ENCODE results near the gene CLCN7.

CLCN7 gene

DNA sequence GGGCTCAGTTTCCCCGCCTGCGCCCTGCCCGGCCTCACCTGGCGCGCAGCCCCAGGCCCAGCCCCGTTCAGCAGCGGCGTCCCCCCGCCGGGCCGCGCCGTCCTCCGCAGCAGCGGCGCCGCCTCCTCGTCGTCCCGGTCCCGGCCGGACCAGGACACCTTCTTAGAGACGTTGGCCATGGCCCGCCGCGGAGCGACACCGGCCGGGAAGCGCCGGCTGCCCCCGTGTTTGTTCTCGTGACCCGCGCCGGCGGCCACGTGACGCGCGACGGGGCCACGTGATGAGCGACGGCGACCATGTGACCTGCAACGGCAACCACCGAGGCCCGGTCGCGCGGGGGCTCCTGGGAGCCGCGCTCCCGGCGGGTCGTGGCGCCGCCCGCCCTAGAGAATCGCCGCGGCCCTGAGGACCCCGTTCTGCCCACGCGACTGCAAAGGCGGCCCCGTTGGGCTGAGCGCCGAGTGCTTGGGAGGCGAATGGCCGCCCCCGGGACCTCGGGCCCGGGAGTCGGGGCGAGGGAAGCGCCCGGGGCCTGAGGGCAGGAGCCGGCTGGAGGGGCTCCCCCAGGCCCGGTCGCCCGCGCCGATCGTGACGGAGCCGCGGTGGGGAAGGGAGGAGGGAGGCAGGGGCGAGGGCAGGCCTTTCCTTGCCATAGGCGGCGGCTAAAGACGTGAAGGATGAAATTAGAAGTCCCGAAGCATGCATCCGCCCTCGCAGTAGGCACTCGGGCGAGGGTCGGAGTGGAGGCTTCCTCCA is at the start of gene CLCN7:
Gene CLCN7, minus strand, starts transcription at position 233 of the 756 bp plus-strand sequence. Its CDS starts 54 bp downstream, at position 179.
- peak; percentile 69 for DNase-seq

DNA sequence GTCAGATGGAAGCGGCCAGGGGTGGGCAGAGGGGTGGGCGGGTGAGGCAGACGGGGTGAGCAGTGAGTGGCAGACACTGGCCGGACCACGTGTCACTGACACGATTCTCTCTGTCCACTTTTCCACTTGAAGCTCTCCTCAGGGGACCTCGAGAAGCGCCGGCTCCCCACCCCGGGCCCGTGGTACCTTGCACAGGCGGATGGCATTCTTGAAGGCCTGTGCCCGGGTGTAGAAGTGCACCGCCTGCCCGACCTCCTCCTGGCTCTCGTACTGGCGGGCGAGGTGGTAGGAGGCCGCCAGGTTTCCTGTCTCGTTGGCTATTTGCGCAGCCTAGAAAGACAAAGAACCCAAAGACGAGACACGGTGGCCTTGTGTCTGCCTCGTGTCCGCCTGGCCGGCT is 49.5 kb upstream of the CLCN7 start:
- no peak for DNase-seq

DNA sequence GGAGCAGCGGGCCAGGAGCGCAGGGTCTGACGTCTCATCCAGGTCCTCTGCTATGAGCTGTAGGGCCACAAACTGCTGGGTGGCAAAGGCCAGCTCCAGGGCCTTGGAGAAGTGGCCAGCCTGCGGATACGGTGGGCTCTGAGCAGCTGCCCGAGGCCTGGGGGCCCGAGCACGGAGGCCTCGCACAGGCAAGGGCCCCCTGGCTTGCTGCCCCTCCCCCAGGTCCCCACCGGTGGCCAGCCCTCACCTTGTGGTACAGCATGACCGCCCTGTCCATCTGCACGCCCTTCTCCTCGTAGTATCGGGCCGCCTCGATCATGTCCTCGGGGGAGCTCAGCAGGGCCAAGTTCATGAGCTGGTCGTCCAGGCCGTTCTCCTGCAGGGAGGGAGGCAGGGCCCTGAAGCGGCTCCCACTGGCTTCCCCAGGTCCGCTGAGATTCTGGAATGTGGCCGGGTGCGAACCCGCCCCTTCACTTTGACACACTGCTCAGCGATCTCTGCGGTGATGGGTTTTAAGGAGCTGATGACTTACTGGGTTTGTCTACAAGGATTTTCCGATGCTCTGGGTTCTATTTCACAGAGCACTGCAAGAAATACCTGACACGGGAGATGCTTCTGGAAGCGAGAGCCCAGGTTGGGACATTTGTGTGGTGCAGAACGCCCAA is 48.9 kb upstream of the CLCN7 start:
- DNase-seq, result no peak

DNA sequence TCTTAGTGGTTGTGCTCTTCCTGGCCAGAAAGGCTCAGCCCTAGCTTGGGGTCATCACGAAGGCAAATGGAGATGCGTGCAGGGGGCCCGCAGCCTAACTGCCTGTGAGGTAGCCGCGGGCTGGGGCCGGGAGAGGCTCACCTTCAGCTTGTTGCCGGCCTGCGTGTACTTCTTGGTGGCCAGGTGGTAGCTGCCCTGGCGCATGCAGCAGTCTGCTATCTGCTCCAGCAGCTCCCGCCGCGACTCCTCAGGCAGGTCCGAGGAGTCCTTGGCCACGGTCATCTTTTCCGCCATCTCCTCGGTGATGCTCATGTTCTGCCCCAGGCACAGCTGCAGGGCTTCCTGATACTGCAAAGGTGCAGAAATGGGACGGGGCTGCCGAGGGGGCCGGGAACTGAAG is 45.6 kb upstream of the CLCN7 start:
- no peak for DNase-seq

- no peak for DNase-seq
These were observed 45.0 kb upstream of the CLCN7 start for GRCh38 chr16:1519831-1520230.

GRCh38 chr16:1518626-1519135 is 43.9 kb upstream of the CLCN7 start:
- no peak for DNase-seq

- DNase-seq, result no peak
These were observed 39.7 kb upstream of the CLCN7 start for GRCh38 chr16:1514507-1514906.

GRCh38 chr16:1512774-1513173 is 37.9 kb upstream of the CLCN7 start:
- no peak for DNase-seq

- no peak for DNase-seq
These were observed 37.1 kb upstream of the CLCN7 start for GRCh38 chr16:1511662-1512569.

DNA sequence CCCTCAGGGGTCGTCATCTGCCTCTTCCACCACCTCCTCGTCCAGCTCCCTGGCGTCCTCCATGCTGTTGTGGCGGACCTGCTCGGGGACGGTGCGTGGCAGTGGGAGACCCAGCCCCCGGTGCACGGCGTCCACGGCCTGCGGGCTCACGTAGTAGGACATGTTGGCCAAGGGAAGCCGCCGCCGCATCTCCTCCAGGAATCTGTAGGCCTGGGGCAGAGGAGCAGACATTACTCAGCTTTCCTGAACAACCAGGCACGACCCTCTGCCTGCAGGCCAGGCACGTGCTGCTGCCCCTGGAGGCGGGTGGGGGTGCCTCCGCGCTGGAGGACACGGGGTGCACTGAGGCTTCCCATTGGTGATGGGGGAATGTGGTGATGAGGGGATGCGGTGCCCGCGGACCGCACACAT is 36.1 kb upstream of the CLCN7 start:
- DNase-seq, result no peak

- DNase-seq, result no peak
These were observed 35.4 kb upstream of the CLCN7 start for GRCh38 chr16:1510272-1510671.

- no peak for DNase-seq
These were observed 34.7 kb upstream of the CLCN7 start for GRCh38 chr16:1509307-1510221.

GRCh38 chr16:1508494-1509187 is 33.8 kb upstream of the CLCN7 start:
- DNase-seq, result no peak

DNA sequence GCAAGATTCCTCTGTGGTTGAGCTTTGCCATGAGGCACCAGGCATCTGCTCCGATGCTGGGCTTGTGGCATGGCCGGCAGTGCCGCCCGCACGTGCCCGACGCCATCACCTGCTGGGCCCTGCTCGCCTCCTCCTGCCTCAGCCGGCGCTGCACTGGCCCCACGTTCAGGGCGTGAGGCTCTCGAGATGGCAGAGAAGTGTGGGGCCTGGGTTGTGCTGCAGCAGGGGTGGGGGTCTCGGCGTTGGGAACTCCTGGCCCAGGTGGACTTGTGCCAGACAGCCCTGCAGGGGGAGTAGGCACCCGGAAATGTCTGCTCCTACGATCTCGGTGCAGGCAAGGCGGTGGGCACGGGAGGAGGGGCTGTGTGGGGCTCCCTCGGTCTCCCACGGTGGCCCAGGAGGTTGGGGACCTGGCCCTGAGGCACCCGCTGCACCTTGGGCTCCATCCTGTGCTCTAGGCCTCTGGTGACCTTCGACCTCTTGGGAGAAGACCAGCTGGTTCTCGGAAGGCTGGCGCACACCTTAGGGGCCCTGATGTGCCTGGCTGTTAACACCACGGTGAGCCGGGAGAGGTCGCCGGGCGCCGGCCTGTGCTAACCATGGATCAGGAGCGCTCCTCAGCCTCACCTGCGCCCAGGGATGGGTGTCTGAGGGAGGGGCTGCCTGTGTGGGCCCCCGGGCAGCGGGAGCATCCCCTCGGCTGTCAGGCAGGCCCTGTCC is 31.8 kb upstream of the CLCN7 start:
- no peak for DNase-seq

DNA sequence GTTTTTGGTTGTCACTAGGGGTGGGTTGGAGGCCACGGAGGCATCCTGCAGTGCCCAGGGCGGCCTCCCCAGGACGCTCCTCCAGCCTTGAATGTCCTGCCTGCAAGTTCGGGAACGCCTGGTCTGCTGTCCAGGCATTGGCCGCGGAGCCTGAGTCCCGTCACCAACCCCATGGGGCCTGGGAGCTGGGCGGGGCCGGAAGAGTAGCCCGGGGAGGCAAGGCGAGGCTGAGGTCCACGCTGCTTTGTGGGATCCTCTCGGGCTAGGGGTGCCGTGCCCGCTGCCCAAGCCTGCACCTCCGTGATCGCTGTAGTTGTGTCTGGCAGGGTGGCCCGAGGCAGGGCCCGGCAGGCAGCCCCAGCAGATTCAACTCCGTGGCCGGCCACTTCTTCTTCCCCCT is 31.1 kb upstream of the CLCN7 start:
- no peak for DNase-seq

GRCh38 chr16:1505073-1505844 is 30.4 kb upstream of the CLCN7 start:
- DNase-seq, result no peak

GRCh38 chr16:1503110-1503955 is 28.5 kb upstream of the CLCN7 start:
- no peak for DNase-seq

- DNase-seq, result no peak
These were observed 27.5 kb upstream of the CLCN7 start for GRCh38 chr16:1502092-1503004.

Data from NCI-H2029 (cell line).